VCaP (cell line): ENCODE measurements around the gene ANTXR2.

Source experiments
- H3K27ac ChIP-seq: fragments of 450-650 bp; 2 replicates; pipeline ENCODE4 v1.5.1; 2017
- TF ChIP-seq, protein P1 (sequence below): fragments of 450-650 bp; conservative IDR thresholded peaks from 2 replicates; pipeline ENCODE4 v1.5.1; 2017; ENCODE audit warnings: mild to moderate bottlenecking, moderate library complexity

ANTXR2 gene

DNA sequence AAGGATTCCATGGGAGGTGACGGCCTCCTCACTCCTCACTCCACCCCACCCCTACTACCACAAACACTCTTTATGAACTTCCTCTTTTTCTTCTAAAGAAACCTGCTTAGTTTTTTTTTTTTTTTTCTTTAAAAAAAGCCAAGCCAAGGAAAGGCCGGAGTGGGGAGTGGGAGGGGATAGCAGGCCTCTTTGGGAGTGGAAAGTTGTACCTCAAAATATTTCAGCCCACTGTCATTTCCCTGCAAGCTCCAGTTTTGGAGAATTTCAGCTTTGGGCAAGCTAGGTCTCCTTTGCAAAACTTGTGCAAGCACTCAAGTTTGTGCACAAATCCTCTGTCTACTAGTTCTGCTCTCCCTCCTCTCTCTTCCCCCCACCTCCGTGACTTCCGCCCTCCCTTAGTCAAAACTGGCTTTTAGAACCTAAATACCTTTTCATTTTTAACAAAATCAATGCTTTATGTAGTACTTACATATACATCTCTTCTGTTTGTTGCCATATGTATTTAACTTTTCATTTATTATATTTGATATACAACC lies 512 bp upstream of the ANTXR2 start:
- TF ChIP-seq, protein P1, sequence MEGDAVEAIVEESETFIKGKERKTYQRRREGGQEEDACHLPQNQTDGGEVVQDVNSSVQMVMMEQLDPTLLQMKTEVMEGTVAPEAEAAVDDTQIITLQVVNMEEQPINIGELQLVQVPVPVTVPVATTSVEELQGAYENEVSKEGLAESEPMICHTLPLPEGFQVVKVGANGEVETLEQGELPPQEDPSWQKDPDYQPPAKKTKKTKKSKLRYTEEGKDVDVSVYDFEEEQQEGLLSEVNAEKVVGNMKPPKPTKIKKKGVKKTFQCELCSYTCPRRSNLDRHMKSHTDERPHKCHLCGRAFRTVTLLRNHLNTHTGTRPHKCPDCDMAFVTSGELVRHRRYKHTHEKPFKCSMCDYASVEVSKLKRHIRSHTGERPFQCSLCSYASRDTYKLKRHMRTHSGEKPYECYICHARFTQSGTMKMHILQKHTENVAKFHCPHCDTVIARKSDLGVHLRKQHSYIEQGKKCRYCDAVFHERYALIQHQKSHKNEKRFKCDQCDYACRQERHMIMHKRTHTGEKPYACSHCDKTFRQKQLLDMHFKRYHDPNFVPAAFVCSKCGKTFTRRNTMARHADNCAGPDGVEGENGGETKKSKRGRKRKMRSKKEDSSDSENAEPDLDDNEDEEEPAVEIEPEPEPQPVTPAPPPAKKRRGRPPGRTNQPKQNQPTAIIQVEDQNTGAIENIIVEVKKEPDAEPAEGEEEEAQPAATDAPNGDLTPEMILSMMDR, result no peak
- peak overlapping the region; percentile 86 for H3K27ac ChIP-seq

DNA sequence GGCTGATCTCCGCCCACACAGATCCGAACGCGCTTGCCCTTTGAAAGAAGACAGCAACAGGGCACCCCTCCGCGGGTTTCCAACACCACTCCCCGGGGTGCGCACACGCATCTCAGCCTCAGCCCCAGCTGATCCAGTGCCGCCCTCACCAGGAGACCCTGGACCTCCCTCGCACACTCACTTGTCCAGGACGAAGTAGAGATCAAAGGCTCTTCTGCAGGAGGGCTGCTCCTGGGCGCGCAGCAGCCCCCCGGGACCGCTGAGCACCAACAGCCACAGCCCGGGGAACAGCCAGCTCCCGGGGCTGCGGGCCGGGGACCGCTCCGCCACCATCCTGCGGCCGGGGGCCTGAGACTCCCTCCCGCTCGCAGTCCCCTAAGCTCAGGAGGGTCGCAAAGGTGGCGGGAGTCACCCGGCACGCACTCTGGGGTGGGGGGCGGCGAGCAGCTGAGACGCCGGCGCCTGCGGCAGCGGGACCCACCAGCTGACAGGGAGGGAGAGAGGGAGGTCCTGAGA lies 743 bp downstream of the ANTXR2 start:
- TF ChIP-seq, protein P1, result no peak
- peak overlapping the region; percentile 86 for H3K27ac ChIP-seq

DNA sequence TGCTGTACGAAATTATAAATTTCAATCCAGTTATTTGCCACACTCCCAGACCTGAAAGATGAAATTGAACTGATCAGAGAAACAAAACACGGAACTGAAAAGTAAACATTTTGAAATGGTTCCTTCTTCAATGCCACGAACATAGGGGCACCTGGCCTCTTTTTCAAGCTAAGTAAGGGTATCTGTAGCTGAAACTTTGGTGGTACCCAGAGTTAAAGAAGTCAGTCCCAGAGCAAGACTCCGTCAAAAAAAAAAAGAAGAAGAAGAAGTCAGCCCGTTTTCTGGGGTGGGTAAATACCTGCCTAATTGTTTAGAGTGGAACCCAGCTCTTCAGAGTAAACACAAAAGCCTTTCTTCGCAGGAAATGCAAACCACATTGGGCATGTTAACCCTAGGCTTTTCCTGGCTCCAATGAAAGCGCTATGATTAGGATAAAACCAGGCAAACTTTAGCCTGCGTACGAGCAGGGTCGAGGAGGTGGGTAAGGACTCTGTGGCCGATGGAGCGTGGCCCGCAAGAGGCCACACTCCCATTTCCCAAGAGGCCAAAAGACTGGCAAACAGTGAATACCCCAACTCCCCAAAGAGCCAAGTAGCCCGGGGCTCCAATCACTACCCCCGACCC lies 1.3 kb downstream of the ANTXR2 start:
- H3K27ac ChIP-seq, result peak overlapping the region; percentile 86
- TF ChIP-seq, protein P1, result no peak

DNA sequence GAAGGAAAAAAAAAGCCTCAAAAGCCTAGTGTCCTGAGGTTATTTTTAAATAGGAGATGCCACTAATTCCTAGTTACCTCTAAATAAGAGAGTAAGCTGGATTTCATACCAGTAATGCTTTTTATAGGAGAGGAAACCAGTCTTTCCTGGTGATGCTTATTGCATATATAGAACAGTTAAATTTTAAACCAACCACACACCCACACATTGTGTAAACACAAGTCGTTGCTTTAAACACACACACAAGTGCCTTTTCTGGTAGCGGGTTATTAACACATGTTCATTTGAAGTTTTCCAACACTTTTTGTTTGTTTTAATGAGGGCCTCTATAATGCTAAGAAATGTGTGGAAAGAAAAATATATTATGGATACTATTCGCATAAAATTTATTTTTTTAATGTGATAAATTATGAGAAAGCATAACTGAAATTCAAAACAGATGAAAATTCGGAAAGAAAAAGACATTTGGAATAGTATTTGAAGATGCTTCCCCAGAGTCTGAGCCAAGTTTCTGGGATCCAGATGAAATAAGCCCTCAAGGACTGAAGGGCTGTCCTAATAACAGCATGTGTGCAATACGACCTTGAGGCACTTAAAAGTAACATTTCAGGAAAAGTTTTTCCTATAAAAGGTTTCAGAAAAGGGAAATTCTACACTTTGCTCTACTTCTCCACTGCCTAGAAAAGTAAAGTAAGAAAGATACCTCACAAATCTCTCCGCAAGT lies 2.0 kb downstream of the ANTXR2 start:
- TF ChIP-seq, protein P1, result no peak
- peak overlapping the region; percentile 86 for H3K27ac ChIP-seq

DNA sequence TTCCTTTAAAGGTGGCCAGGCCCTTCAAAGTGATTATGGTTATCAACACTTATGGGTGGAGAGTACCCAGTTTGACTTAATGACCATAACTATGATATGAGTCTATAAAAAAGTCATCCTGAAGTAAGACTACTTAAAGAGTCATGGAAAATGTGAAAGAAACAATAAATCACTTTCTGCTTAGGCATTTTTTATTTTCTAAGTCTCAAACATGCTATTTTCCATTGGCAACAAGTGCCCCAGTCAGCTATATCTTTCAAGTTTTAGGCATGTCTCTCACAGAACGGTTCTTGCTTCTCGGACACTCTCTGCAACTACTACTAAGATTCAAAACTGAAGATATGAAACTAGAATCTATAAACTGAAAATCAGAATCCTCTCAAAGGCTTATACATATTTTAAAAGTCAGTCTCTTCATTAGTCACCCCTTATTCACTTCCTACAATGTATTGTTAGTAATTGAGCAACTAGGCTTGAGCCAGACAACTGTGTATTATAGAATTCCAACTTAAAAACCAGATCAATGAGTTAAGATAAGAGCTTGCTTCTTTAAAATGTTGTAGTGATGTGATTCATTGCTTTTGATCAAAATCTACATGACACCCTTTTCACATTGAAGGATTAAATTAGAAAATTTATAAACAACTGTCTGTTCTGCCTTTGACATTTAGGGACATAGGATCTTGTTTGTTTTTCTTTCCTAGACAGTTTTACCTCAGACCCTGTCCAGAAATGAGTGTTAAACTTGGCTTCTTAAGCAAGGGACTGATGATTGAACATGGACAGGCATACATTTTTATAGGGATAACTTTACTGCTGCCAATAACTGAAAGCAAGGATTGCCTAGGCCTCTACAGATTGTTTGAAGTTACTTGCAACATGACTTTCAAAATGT lies 2.9 kb downstream of the ANTXR2 start:
- peak overlapping the region; percentile 86 for H3K27ac ChIP-seq
- TF ChIP-seq, protein P1, result no peak

DNA sequence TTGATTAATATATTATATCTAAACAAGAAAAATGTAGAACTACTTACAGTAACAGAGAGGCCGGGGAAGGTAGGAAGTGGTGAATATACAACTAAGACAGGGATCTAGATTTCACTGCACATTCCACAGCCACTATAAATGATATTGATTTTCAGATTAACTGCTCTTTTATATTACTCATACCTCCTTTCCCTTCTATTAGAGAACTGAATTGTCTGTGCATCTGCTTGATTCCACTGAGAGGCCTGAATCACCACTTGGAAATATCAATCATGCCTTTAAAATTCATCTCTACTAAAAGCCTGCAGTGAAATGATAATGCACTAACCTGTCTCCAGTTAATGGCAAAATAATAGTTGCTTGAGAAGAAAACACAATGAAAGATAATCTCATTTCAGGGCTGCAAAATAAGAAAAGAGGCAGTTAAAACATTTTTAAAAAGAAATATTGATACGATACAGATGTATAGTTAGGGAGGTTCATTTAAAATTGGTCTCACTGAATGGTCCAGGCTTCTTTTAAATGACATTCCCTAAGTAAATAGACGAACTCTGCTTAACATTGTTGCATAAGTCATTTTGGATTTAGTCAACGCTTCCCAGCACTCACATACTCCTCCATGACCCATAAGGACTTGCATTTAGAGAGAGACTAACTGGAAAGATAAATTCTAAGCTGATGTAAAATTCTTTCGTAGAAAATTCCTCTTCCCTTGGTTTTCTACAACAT lies 3.8 kb downstream of the ANTXR2 start:
- TF ChIP-seq, protein P1, result no peak
- H3K27ac ChIP-seq, result peak overlapping the region; percentile 86
